HG02981 (cell line): Measurements from ENCODE around the gene PRTG.

Source experiments
- ATAC-seq: cut with Tn5 transposase; IDR thresholded peaks from one replicate; pipeline ENCODE4 v1.9.1; 2021; ENCODE audit warnings: mild to moderate bottlenecking, moderate library complexity; ENCODE audit not compliant: unreplicated experiment

The PRTG gene

DNA sequence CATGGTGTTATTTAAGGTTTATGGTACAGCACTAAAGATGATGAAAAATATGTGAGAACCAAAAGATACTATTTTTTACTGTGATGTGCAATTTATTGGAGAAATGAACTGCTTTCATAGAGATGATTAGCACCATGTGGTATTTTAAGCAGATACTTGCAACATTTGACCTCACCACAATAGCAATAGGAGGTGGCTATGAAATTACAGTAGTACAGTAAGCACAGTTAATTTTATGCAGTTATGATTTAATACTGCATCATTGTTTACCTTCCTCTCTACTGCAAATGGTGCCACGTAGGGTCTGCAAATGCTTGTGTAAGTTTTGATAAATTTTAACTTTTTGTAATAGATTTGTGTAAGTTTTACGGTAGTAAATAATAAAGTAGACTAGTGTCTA lies 168.9 kb downstream of the PRTG start:
- ATAC-seq: no peak

DNA sequence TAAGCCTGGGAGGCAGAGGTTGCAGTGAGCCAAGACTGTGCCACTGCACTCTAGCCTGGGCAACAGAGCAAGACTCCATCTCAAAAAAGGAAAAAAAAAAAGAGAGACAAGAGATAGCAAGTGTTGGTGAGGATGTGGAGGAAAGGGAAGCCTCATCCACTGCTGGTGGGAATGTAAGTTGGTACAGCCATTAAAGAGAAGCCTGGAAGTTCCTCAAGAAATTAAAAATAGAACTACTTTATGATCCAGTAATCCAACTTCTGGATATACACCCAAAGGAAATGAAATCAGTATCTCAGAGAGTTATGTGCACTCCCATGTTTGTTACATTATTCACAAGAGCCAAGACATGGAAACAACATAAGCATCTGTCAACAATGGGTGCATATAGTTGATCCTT lies 169.7 kb downstream of the PRTG start:
- ATAC-seq: no peak

DNA sequence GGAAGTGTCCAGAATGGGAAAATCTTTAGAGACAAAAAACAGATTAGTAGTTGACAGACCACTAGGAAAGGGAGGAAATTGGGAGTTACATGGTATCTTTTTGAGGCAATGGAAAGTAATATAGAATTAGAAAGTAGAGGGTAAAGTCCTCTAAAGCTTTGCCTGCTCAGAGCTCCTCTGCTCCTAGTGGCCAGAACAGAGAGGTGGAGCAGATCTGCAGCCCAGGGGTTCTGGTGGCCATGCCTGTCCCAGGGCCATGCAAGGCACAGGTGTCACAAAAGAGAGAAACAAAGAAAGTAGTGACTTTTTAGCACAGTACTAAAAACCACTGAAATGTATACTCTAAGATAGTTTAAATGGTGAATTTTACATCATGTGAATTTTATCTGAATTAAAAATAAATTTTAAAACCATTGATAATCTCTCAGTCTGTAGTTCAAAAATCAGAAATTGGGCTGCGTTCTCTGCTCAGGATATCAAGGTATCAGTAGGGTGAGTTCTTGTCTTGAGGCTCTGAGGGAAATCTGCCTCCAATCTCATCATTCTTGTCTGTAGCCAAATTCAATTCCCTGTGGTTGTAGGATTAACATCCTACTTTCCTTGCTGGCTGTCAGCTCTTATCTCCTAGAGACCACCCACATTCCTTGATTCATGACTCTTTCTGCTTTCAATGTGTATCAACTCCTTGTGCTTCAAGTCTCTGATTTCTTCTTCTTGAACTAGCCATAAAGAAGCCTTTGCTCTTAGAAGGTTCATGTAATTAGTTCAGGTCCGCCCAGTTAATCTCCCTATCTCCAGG lies 178.4 kb downstream of the PRTG start:
- no peak for ATAC-seq

DNA sequence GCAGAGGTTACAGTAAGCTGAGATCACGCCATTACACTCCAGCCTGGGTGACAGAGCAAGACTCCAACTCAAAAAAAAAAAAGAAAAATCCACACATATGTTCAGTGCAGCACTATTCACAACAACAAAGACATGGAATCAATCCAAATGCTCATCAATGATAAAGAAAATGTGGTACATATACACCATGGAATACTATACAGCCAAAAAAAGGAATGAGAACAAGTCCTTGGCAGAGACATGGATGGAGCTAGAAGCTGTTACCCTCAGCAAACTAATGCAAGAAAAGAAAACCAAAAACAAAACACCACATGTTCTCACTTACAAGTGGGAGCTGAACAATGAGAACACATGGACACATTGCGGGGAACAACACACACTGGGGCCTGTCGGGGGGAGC lies 180.4 kb downstream of the PRTG start:
- no peak for ATAC-seq
